Right lobe of liver (tissue), 6 donors: Measurements from ENCODE around the gene FOXR1. TPM values are rescaled to one million over a fixed set of nuclear protein-coding genes. Genes with fewer than 3 reads are reported as not detected.
A peak's percentile ranks its signal among the peaks of the same experiment; 100 is the strongest.

Source experiments
- ATAC-seq, 4 donors: fragments of 200-7000 bp; cut with Tn5 transposase; one replicate each; pipeline ENCODE4 v1.9.1; 2020; ENCODE audit warnings: mild to moderate bottlenecking in 4 of 4, moderate library complexity in 4 of 4
- DNase-seq, 3 donors: peaks; one replicate each; pipeline ENCODE4 v3.0.0-alpha.2; 2020
- H3K27ac ChIP-seq, 3 donors: fragments of 200-600 bp; one replicate each; pipeline ENCODE4 v1.8.0; 2022
- H3K27me3 ChIP-seq, 2 donors: fragments of 200-600 bp; one replicate each; pipeline ENCODE4 v1.8.0; 2022
- H3K36me3 ChIP-seq, 4 donors: fragments of 200-600 bp; sonication (generic) in 1 of 4; one replicate each; pipeline versions ENCODE4 v1.5.1 to v1.8.0; 2017 to 2022; ENCODE audit warnings: control low read depth in 1 of 4
- H3K4me1 ChIP-seq, 4 donors: fragments of 200-600 bp; sonication (generic) in 1 of 4; one replicate each; pipeline versions ENCODE4 v1.5.1 to v1.8.0; 2017 to 2022; ENCODE audit warnings: control low read depth in 1 of 4
- H3K4me3 ChIP-seq, 3 donors: fragments of 200-600 bp; one replicate each; pipeline ENCODE4 v1.8.0; 2022
- H3K9me3 ChIP-seq, 4 donors: fragments of 200-600 bp; sonication (generic) in 1 of 4; one replicate each; pipeline versions ENCODE4 v1.5.1 to v1.8.0; 2017 to 2022; ENCODE audit warnings: control low read depth in 1 of 4
- POLR2A ChIP-seq: fragments of 450-650 bp; IDR thresholded peaks from one replicate; pipeline ENCODE4 v1.6.1; 2017; ENCODE audit warnings: antibody characterized with exemption, mild to moderate bottlenecking
- WGBS: methylation state at CpG from one replicate; pipeline ENCODE4 v1.1.6; 2018; ENCODE audit warnings: low coverage, low lambda C conversion rate; ENCODE audit not compliant: insufficient coverage; ENCODE audit errors: missing lambda C conversion rate; 5-methylcytosine and 5-hydroxymethylcytosine counted together
- intact Hi-C, 2 donors: fragments of 100-400 bp; cut with DNase I; formaldehyde crosslinking; loops; one replicate each; pipeline versions ENCODE4 v1.11.2 to v1.14.1; 2022
- total RNA-seq, 6 experiments: library from RNA; depleted of rRNA in 2 of 6; stranded (reverse); fragments of >200 nt in 2 of 6; fragmentation: NEBNext Ultra II Directional in 3 of 6; extraction: Animal tissue kit (Norgen Biotek cat#: 25700) in 3 of 6; gene quantifications; one replicate each; pipeline versions ENCODE4 v1.1.0 to v1.2.4, GENCODE V29; 2016 to 2023
- TF ChIP-seq, protein P1 (sequence below), 4 donors: fragments of 200-600 bp in 3 of 4; fragments of 450-650 bp in 1 of 4; IDR thresholded peaks; one replicate each; pipeline versions ENCODE4 v1.5.1 to v1.8.0; 2016 to 2022; ENCODE audit warnings: antibody characterized with exemption in 4 of 4, mild to moderate bottlenecking in 2 of 4
- donor health status: DM: no; HTN: yes; CAD: no.
- donor health status: DM: no; HTN: no; CAD: no.
- donor health status: DM: no; HTN: no; CAD: no.
- donor health status: DM: no; HTN: yes; CAD: no.
- donor health status: DM: no; HTN: yes; CAD: no.

FOXR1 gene
- total RNA-seq, 6 experiments from 2014 or later = not detected

- no peak for TF ChIP-seq POLR2A
- TF ChIP-seq, protein P1, sequence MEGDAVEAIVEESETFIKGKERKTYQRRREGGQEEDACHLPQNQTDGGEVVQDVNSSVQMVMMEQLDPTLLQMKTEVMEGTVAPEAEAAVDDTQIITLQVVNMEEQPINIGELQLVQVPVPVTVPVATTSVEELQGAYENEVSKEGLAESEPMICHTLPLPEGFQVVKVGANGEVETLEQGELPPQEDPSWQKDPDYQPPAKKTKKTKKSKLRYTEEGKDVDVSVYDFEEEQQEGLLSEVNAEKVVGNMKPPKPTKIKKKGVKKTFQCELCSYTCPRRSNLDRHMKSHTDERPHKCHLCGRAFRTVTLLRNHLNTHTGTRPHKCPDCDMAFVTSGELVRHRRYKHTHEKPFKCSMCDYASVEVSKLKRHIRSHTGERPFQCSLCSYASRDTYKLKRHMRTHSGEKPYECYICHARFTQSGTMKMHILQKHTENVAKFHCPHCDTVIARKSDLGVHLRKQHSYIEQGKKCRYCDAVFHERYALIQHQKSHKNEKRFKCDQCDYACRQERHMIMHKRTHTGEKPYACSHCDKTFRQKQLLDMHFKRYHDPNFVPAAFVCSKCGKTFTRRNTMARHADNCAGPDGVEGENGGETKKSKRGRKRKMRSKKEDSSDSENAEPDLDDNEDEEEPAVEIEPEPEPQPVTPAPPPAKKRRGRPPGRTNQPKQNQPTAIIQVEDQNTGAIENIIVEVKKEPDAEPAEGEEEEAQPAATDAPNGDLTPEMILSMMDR (IDR thresholded peaks at IDR 0.05) = no peak
- intact Hi-C loops = no loop called here
- Histone ChIP-seq H3K27me3 (no peaks in the 10 kb centered on the region), H3K36me3 (no peaks in the 10 kb centered on the region), H3K4me3 (no peak overlapping the region), H3K4me1 (peaks cover 0 to 13% (median 2%) of the 10 kb centered on the region in 4 donors), H3K9me3 (no peaks in the 10 kb centered on the region), H3K27ac (no peak overlapping the region)
- ATAC-seq (no peak), DNase-seq (no peak)
- 20% methylated on average over 1 of the region's 4 CpGs for WGBS
Observed at GRCh38 chr11:118933486-118933885, 38.1 kb upstream of the FOXR1 start.

DNA sequence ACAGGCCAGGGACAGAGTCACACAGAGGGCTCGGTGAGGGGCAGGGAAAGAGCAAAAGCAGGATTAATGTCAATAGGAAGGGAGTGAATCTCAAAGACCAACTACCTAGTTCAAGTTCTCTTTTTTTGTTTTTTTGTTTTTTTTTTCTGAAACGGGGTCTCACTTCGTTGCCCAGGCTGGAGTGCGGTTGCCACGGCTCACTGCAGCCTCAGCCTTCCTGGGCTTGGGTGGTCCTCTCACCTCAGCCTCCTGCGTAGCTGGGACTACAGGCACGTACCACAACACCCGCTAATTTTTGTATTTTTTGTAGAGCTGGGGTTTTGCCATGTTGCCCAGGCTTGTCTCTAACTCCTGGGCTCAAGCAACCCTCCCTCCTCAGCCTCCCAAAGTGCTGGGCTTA, 36.2 kb upstream of the FOXR1 start:
- 60% methylated on average over 5 of the region's 8 CpGs for WGBS
- H3K4me1 ChIP-seq = peaks cover 0 to 12% (median 1%) of the 10 kb centered on the region in 4 donors
- ATAC-seq (no peak), DNase-seq (no peak)
- no peak for TF ChIP-seq POLR2A
- TF ChIP-seq, protein P1 (IDR thresholded peaks at IDR 0.05) = no peak
- no peaks in the 10 kb centered on the region for H3K36me3 ChIP-seq
- no peaks in the 10 kb centered on the region for H3K9me3 ChIP-seq
- intact Hi-C loops = no loop called here
- H3K27ac ChIP-seq = no peak overlapping the region
- no peak overlapping the region for H3K4me3 ChIP-seq
- H3K27me3 ChIP-seq = no peaks in the 10 kb centered on the region

DNA sequence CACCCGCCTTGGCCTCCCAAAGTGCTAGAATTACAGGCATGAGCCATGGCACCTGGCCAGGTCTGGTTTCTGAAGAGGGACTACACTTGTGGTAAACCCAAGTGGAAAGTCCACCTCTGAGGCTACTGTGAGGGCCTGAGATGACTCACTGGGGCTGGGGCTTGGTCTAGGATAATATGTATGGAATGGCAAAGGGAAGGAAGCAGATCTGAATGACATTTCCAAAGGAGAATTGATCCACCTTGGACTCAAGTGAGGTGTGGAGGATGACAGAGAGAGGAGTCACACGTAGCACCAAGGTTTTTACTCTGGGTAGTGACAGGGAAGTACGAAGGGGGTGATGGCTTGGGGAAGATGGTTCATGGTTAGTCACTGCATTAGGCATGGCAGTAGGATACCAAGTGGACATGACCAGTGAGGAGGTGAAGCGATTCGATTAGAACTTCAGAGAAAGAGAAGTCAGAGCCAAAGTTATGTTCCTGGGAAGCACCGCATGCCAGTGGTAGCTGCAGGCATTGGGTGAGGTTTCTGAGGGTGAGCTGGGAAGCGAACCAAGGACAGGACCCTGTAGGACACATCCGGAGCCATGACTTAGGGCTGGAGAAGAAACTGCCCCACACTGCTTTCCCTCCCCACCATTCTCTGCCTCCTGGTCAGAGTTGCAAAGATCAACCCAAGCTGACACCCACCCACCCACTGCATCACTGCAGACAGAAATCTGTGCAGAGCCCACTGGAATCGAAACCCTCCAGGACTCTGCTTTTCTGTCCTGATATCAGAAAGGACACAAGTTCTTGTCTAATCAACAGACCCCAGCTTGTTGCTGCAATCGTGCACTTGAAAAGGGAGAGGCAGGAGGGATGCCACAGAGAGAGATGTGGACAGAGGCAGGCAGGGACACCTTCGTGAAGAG, 32.8 kb upstream of the FOXR1 start:
- H3K27me3 ChIP-seq = no peaks in the 10 kb centered on the region
- TF ChIP-seq POLR2A = no peak
- no peaks in the 10 kb centered on the region for H3K9me3 ChIP-seq
- DNase-seq (no peak), ATAC-seq (no peak)
- no peak overlapping the region for H3K4me3 ChIP-seq
- no peaks in the 10 kb centered on the region for H3K36me3 ChIP-seq
- intact Hi-C loops = no loop called here
- 49% methylated on average over 8 of the region's 11 CpGs for WGBS
- no peaks in the 10 kb centered on the region for H3K4me1 ChIP-seq
- H3K27ac ChIP-seq = no peak overlapping the region

- Histone ChIP-seq H3K9me3 (no peaks in the 10 kb centered on the region), H3K4me3 (no peak overlapping the region), H3K27ac (no peak overlapping the region), H3K36me3 (no peaks in the 10 kb centered on the region), H3K4me1 (no peaks in the 10 kb centered on the region), H3K27me3 (no peaks in the 10 kb centered on the region)
- intact Hi-C loops = no loop called here
- peak in 1 of 4 donors; percentile 19 for ATAC-seq
- TF ChIP-seq POLR2A = no peak
- TF ChIP-seq, protein P1 (IDR thresholded peaks at IDR 0.05) = no peak
- DNase-seq = no peak
- WGBS = 39% methylated on average over 4 of the region's 8 CpGs
Observed at GRCh38 chr11:118939404-118939915, 32.1 kb upstream of the FOXR1 start.

DNA sequence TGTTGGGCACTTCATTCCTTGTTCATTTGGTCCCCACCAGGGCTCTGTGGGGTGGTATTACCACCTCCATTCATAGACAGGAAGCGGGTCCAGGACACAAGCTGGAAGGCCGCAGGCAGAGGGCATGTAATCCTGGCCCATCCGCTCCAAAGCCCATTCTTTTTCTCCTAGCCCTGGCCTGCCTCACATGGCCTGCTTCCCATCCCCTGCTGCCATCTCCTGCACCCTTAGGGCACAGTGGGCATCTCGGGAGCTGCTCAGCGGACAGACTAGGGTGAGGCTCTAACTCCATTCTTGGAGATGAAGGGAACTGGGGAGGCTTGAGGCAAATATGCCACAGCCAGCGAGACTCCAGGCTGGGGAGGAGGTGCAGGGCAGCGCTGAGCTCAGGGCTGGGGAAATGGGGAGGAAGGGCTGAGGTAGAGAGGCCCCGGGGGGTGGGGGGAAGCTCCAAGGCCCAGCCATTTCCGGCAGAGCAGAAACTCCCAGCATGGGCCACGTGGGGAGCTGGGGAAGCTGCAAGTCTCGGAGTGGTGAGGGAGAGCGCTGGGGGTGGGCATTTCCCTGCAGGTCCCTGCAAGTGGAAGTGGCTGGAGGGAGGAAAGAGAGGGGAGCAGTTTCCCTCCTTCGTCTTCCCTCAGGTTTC, 31.5 kb upstream of the FOXR1 start:
- 42% methylated on average over 9 of the region's 13 CpGs for WGBS
- TF ChIP-seq, protein P1 (IDR thresholded peaks at IDR 0.05) = no peak
- TF ChIP-seq POLR2A = no peak
- DNase-seq = peak in 1 of 3 donors; percentile 43

More for the DNA sequence above, 31.5 kb upstream of the FOXR1 start:
- no peaks in the 10 kb centered on the region for H3K36me3 ChIP-seq
- H3K4me1 ChIP-seq = no peaks in the 10 kb centered on the region
- H3K9me3 ChIP-seq = no peaks in the 10 kb centered on the region
- ATAC-seq = peak; percentile 50 to 67 (median 60)
- H3K4me3 ChIP-seq = no peak overlapping the region
- H3K27ac ChIP-seq = no peak overlapping the region
- intact Hi-C loops = no loop called here
- H3K27me3 ChIP-seq = no peaks in the 10 kb centered on the region
